GM23338 (cell line): ENCODE data around the gene ABHD5. TPM values are rescaled to one million over a fixed set of nuclear protein-coding genes. Genes with fewer than 3 reads are reported as not detected.

Source experiments
- ATAC-seq: fragments of 200-7000 bp; cut with Tn5 transposase; 3 replicates; pipeline ENCODE4 v1.9.1; 2020
- DNase-seq: peaks from one replicate; pipeline ENCODE4 v3.0.0-alpha.2; 2015; ENCODE audit warnings: low spot score
- H2AFZ ChIP-seq: fragments of 200-600 bp; sonication (generic); 2 replicates; pipeline ENCODE4 v1.8.0; 2016; ENCODE audit warnings: antibody characterized with exemption, mild to moderate bottlenecking, moderate library complexity
- H3F3A ChIP-seq: fragments of 200-600 bp; sonication (generic); replicated peaks from 2 replicates; pipeline ENCODE4 v1.8.0; 2017; ENCODE audit warnings: antibody characterized with exemption, mixed run types, low read depth
- H3K27ac ChIP-seq: fragments of 200-600 bp; sonication (generic); 2 replicates; pipeline ENCODE4 v1.6.1; 2016; ENCODE audit warnings: low read depth
- H3K27me3 ChIP-seq: fragments of 200-600 bp; sonication (generic); 2 replicates; pipeline ENCODE4 v1.8.0; 2016; ENCODE audit warnings: mild to moderate bottlenecking, mixed run types, moderate library complexity; ENCODE audit not compliant: insufficient read depth
- H3K36me3 ChIP-seq: fragments of 200-600 bp; sonication (generic); 2 replicates; pipeline ENCODE4 v1.8.0; 2016; ENCODE audit warnings: mild to moderate bottlenecking; ENCODE audit not compliant: insufficient read depth
- H3K4me1 ChIP-seq: fragments of 200-600 bp; sonication (generic); 2 replicates; pipeline ENCODE4 v1.8.0; 2016; ENCODE audit warnings: mild to moderate bottlenecking, moderate library complexity; ENCODE audit not compliant: insufficient read depth
- H3K4me2 ChIP-seq: fragments of 200-600 bp; sonication (generic); 2 replicates; pipeline ENCODE4 v1.7.1; 2017; ENCODE audit warnings: mixed run types
- H3K4me3 ChIP-seq: fragments of 200-600 bp; sonication (generic); 2 replicates; pipeline ENCODE4 v1.6.1; 2016; ENCODE audit warnings: mixed run types
- H3K79me2 ChIP-seq: fragments of 200-600 bp; sonication (generic); replicated peaks from 2 replicates; pipeline ENCODE4 v1.8.0; 2017; ENCODE audit warnings: mild to moderate bottlenecking; ENCODE audit not compliant: insufficient read depth
- H3K9me2 ChIP-seq: fragments of 200-600 bp; sonication (generic); 2 replicates; pipeline ENCODE4 v1.8.0; 2017; ENCODE audit not compliant: insufficient read depth
- H4K20me1 ChIP-seq: fragments of 200-600 bp; sonication (generic); replicated peaks from 2 replicates; pipeline ENCODE4 v1.8.0; 2017; ENCODE audit warnings: mild to moderate bottlenecking; ENCODE audit not compliant: insufficient read depth
- H3K27ac Mint-ChIP-seq: 2 replicates; pipeline ENCODE4 v1.8.0; 2020; ENCODE audit warnings: inconsistent platforms, mild to moderate bottlenecking, moderate library complexity, mixed read lengths
- H3K27me3 Mint-ChIP-seq: 3 replicates; pipeline ENCODE4 v1.8.0; 2022; ENCODE audit warnings: low read depth, mild to moderate bottlenecking, moderate library complexity, mixed read lengths, inconsistent platforms; ENCODE audit not compliant: insufficient read depth, poor library complexity
- H3K36me3 Mint-ChIP-seq: 3 replicates; pipeline ENCODE4 v1.8.0; 2021; ENCODE audit warnings: low read depth, mild to moderate bottlenecking, inconsistent platforms, moderate library complexity, mixed read lengths
- H3K4me1 Mint-ChIP-seq: 3 replicates; pipeline ENCODE4 v1.8.0; 2020; ENCODE audit warnings: mild to moderate bottlenecking, inconsistent platforms, mixed read lengths
- H3K4me3 Mint-ChIP-seq: 3 replicates; pipeline ENCODE4 v1.8.0; 2021; ENCODE audit warnings: moderate library complexity, mild to moderate bottlenecking, inconsistent platforms, mixed read lengths
- H3K9me3 Mint-ChIP-seq: 3 replicates; pipeline ENCODE4 v1.8.0; 2020; ENCODE audit warnings: moderate library complexity, mild to moderate bottlenecking, inconsistent platforms, mixed read lengths
- CREB1 ChIP-seq: fragments of 250-450 bp; sonication (Bioruptor Pico); IDR thresholded peaks from 2 replicates; pipeline ENCODE4 v1.5.0; 2020; ENCODE audit warnings: low read depth, mild to moderate bottlenecking, moderate library complexity
- ETS1 ChIP-seq: IDR thresholded peaks from 2 replicates; pipeline ENCODE4 v1.6.1; 2016; ENCODE audit warnings: antibody characterized with exemption
- EZH2 ChIP-seq: fragments of 200-600 bp; sonication (generic); IDR thresholded peaks from one replicate; pipeline ENCODE4 v1.8.0; 2017; ENCODE audit warnings: antibody characterized with exemption, mild to moderate bottlenecking, low read depth; ENCODE audit not compliant: unreplicated experiment
- EZH2phosphoT487 ChIP-seq: fragments of 200-600 bp; sonication (generic); IDR thresholded peaks from one replicate; pipeline ENCODE4 v1.8.1; 2018; ENCODE audit warnings: antibody characterized with exemption; ENCODE audit not compliant: unreplicated experiment
- JUNB ChIP-seq: IDR thresholded peaks from one replicate; pipeline ENCODE4 v1.6.1; 2016; ENCODE audit warnings: antibody characterized with exemption; ENCODE audit not compliant: unreplicated experiment
- NANOG ChIP-seq: IDR thresholded peaks from 2 replicates; pipeline ENCODE4 v1.6.1; 2016; ENCODE audit warnings: antibody characterized with exemption, borderline replicate concordance
- POLR2AphosphoS5 ChIP-seq: IDR thresholded peaks from 2 replicates; pipeline ENCODE4 v1.6.1; 2016; ENCODE audit warnings: antibody characterized with exemption, low read depth
- STAT1 ChIP-seq: IDR thresholded peaks from one replicate; pipeline ENCODE4 v1.6.1; 2016; ENCODE audit warnings: antibody characterized with exemption; ENCODE audit not compliant: unreplicated experiment
- ZNF114 ChIP-seq: fragments of 250-450 bp; sonication (Bioruptor Pico); IDR thresholded peaks from 2 replicates; pipeline ENCODE4 v1.5.0; 2020; ENCODE audit warnings: mild to moderate bottlenecking, moderate library complexity
- ZNF331 ChIP-seq: fragments of 250-450 bp; sonication (Bioruptor Pico); IDR thresholded peaks from 2 replicates; pipeline ENCODE4 v1.5.0; 2020; ENCODE audit warnings: low read depth, mild to moderate bottlenecking, moderate library complexity
- ZNF462 ChIP-seq: fragments of 250-450 bp; sonication (Bioruptor Pico); IDR thresholded peaks from 2 replicates; pipeline ENCODE4 v1.5.0; 2020; ENCODE audit warnings: mild to moderate bottlenecking, moderate library complexity
- polyA plus RNA-seq: library from polyadenylated mRNA; unstranded; fragments of >200 nt; fragmentation: Nextera tagmentation; extraction: Ambion mirVana; gene quantifications from 2 replicates; pipeline ENCODE4 v1.2.1, GENCODE V29; 2016
- total RNA-seq: library from RNA; depleted of rRNA; stranded (reverse); fragments of >200 nt; shearing (Covaris generic); gene quantifications from 2 replicates; pipeline ENCODE4 v1.2.3, GENCODE V29; 2014
- TF ChIP-seq, protein P1 (sequence below), 2 experiments: fragments of 200-600 bp in 1 of 2; sonication (generic) in 1 of 2; conservative IDR thresholded peaks; 2 replicates each; pipeline versions ENCODE4 v1.5.1 to v1.6.1; 2016 to 2017; ENCODE audit warnings: antibody characterized with exemption in 2 of 2, low read depth in 2 of 2, mild to moderate bottlenecking in 2 of 2, moderate library complexity in 1 of 2
- TF ChIP-seq, protein P2 (sequence below): IDR thresholded peaks from one replicate; pipeline ENCODE4 v1.6.1; 2018; ENCODE audit warnings: antibody characterized with exemption; ENCODE audit not compliant: unreplicated experiment

The ABHD5 gene
- total and polyA plus RNA-seq, 2 experiments from 2014 or later, result 12.1 to 12.3 TPM

GRCh38 chr3:43695863-43696262 lies 5.1 kb downstream of the ABHD5 start:
- TF ChIP-seq CREB1, result no peak
- no peak for TF ChIP-seq ZNF462
- TF ChIP-seq ZNF331, result no peak
- TF ChIP-seq, protein P1, sequence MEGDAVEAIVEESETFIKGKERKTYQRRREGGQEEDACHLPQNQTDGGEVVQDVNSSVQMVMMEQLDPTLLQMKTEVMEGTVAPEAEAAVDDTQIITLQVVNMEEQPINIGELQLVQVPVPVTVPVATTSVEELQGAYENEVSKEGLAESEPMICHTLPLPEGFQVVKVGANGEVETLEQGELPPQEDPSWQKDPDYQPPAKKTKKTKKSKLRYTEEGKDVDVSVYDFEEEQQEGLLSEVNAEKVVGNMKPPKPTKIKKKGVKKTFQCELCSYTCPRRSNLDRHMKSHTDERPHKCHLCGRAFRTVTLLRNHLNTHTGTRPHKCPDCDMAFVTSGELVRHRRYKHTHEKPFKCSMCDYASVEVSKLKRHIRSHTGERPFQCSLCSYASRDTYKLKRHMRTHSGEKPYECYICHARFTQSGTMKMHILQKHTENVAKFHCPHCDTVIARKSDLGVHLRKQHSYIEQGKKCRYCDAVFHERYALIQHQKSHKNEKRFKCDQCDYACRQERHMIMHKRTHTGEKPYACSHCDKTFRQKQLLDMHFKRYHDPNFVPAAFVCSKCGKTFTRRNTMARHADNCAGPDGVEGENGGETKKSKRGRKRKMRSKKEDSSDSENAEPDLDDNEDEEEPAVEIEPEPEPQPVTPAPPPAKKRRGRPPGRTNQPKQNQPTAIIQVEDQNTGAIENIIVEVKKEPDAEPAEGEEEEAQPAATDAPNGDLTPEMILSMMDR (conservative IDR thresholded peaks at IDR 0.05; ENCODE audit: low read depth in 2 of 2), result no peak
- no peak for TF ChIP-seq EZH2phosphoT487
- TF ChIP-seq POLR2AphosphoS5, result no peak
- no peak for TF ChIP-seq STAT1
- no peak for TF ChIP-seq ZNF114
- no peak for TF ChIP-seq ETS1
- TF ChIP-seq NANOG, result no peak
- no peak for TF ChIP-seq EZH2
- no peak for TF ChIP-seq JUNB
- TF ChIP-seq, protein P2, sequence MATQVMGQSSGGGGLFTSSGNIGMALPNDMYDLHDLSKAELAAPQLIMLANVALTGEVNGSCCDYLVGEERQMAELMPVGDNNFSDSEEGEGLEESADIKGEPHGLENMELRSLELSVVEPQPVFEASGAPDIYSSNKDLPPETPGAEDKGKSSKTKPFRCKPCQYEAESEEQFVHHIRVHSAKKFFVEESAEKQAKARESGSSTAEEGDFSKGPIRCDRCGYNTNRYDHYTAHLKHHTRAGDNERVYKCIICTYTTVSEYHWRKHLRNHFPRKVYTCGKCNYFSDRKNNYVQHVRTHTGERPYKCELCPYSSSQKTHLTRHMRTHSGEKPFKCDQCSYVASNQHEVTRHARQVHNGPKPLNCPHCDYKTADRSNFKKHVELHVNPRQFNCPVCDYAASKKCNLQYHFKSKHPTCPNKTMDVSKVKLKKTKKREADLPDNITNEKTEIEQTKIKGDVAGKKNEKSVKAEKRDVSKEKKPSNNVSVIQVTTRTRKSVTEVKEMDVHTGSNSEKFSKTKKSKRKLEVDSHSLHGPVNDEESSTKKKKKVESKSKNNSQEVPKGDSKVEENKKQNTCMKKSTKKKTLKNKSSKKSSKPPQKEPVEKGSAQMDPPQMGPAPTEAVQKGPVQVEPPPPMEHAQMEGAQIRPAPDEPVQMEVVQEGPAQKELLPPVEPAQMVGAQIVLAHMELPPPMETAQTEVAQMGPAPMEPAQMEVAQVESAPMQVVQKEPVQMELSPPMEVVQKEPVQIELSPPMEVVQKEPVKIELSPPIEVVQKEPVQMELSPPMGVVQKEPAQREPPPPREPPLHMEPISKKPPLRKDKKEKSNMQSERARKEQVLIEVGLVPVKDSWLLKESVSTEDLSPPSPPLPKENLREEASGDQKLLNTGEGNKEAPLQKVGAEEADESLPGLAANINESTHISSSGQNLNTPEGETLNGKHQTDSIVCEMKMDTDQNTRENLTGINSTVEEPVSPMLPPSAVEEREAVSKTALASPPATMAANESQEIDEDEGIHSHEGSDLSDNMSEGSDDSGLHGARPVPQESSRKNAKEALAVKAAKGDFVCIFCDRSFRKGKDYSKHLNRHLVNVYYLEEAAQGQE, result no peak
- Histone ChIP-seq H2AFZ (no peak overlapping the region), H3K27ac (no peak overlapping the region), H3K36me3 (no peaks in the 10 kb centered on the region), H3K79me2 (peaks cover 79% of the 10 kb centered on the region), H3K4me3 (peak overlapping the region; percentile 27), H3K4me1 (peaks cover 45% of the 10 kb centered on the region), H3K4me2 (peak overlapping the region; percentile 67), H3K9me2 (no peaks in the 10 kb centered on the region), H3K27me3 (no peaks in the 10 kb centered on the region), H3F3A (0 out of 2 replicates have a peak, but pooled peaks cover 9% of the 10 kb centered on the region), H4K20me1 (no peaks in the 10 kb centered on the region)
- Mint-ChIP-seq H3K27me3 (peaks cover 3% of the 10 kb centered on the region), H3K9me3 (no peaks in the 10 kb centered on the region), H3K4me1 (peaks cover 53% of the 10 kb centered on the region), H3K4me3 (no peak overlapping the region), H3K27ac (0 out of 2 replicates have a peak overlapping the region, but pooled peaks have one; percentile 61), H3K36me3 (no peaks in the 10 kb centered on the region)
- ATAC-seq, result no peak
- no peak for DNase-seq
